Fibroblast of mammary gland (primary cell): ENCODE measurements around the gene SFXN1.
"Not testable (repeated sequence)": the region's sequence is repeated elsewhere in the genome, so short reads cannot be mapped to it uniquely, and the experiment has no call there.

ENCODE experiments used
- DNase-seq: peaks from one replicate; pipeline ENCODE4 v3.0.0-alpha.2; 2010; ENCODE audit warnings: low read depth
- H3K4me3 ChIP-seq: 2 replicates; pipeline ENCODE4 v1.5.1; 2011; ENCODE audit warnings: low read depth, mild to moderate bottlenecking, low read length, moderate library complexity; ENCODE audit not compliant: control insufficient read depth
- TF ChIP-seq, protein P1 (sequence below): conservative IDR thresholded peaks from 2 replicates; pipeline ENCODE4 v1.5.1; 2011; ENCODE audit warnings: low read depth, low read length, inconsistent platforms; ENCODE audit not compliant: control insufficient read depth, insufficient read depth

Gene SFXN1

GRCh38 chr5:175534070-175534932 lies 55.9 kb downstream of the SFXN1 start:
- TF ChIP-seq, protein P1, sequence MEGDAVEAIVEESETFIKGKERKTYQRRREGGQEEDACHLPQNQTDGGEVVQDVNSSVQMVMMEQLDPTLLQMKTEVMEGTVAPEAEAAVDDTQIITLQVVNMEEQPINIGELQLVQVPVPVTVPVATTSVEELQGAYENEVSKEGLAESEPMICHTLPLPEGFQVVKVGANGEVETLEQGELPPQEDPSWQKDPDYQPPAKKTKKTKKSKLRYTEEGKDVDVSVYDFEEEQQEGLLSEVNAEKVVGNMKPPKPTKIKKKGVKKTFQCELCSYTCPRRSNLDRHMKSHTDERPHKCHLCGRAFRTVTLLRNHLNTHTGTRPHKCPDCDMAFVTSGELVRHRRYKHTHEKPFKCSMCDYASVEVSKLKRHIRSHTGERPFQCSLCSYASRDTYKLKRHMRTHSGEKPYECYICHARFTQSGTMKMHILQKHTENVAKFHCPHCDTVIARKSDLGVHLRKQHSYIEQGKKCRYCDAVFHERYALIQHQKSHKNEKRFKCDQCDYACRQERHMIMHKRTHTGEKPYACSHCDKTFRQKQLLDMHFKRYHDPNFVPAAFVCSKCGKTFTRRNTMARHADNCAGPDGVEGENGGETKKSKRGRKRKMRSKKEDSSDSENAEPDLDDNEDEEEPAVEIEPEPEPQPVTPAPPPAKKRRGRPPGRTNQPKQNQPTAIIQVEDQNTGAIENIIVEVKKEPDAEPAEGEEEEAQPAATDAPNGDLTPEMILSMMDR, result peak; percentile 79
- no peak overlapping the region for H3K4me3 ChIP-seq
- peak; percentile 73 for DNase-seq

DNA sequence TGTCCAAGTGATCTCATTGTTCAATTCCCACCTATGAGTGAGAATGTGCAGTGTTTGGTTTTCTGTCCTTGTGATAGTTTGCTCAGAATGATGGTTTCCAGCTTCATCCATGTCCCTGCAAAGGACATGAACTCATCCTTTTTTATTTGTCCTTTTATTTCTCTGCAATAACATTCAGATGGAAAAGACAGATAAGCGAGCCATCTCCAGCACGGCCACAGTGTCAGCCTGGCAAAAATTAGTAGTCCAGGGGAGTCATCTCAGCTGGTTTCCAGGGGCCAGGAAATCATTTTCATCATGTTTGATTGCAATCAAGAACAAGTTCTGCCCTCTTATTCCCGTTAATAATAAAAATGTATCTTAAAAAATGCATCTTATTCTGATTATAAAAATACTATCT lies 57.0 kb downstream of the SFXN1 start:
- H3K4me3 ChIP-seq, DNase-seq: not testable (repeated sequence)

GRCh38 chr5:175535796-175536195 lies 57.4 kb downstream of the SFXN1 start:
- H3K4me3 ChIP-seq, result no peak overlapping the region
- TF ChIP-seq, protein P1, result no peak
- DNase-seq, result no peak

DNA sequence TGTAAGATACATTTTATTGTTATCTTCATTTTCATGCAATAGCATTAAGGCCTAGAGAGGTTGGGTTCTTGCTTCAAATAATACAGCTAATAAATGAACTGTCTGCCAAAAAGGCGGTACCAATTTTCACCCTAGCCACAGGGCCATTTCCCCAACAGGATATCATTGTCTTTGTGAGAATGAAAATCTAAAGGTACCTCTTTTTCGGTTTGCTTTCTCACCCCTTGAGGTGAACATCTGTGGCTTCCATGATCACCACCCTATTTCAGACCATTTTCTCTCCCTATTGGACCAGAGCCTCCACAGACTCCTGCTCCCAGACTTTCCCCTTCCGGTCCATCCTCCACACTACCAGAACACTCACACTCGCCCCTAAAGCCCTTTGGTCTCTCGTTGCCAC lies 60.2 kb downstream of the SFXN1 start:
- TF ChIP-seq, protein P1, result no peak
- no peak for DNase-seq

GRCh38 chr5:175539936-175540335 lies 61.6 kb downstream of the SFXN1 start:
- TF ChIP-seq, protein P1, result no peak
- DNase-seq, result no peak
- H3K4me3 ChIP-seq, result no peak overlapping the region

More for the DNA sequence above, 60.2 kb downstream of the SFXN1 start:
- no peak overlapping the region for H3K4me3 ChIP-seq

DNA sequence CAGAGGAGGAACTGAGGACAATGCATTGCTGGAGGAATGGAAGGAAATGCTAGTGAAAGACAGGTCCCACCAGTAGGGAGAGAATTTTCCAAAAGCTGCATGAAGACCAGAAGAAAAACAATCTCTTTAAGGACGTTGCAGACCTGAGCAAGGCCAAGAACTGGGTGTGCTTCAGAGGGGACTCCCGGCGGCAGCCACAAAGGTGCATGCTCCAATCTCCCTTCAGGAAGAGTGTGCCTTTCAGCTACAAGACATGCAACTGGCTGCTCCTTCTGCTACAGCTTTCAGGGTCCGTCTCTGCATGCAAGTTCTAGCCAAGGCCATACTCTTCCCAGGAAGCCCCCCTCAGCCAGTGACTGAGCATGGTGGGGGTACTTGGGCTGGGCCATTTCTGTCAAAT lies 62.9 kb downstream of the SFXN1 start:
- no peak for DNase-seq
- H3K4me3 ChIP-seq, result no peak overlapping the region
- TF ChIP-seq, protein P1, result no peak

- TF ChIP-seq, protein P1, result no peak
- no peak for DNase-seq
These were observed 64.0 kb downstream of the SFXN1 start for GRCh38 chr5:175542232-175542965.

More at GRCh38 chr5:175542232-175542965, 64.0 kb downstream of the SFXN1 start:
- no peak overlapping the region for H3K4me3 ChIP-seq
